Astrocyte (in vitro differentiated cells and primary cell): ENCODE results near the gene MGST3.

Experiments used
- CTCF ChIP-seq: IDR thresholded peaks from 2 replicates; pipeline ENCODE4 v1.5.1; 2011; ENCODE audit warnings: low read depth, mild to moderate bottlenecking, inconsistent platforms, low read length, moderate library complexity; ENCODE audit not compliant: insufficient read depth
- EZH2 ChIP-seq: IDR thresholded peaks from 2 replicates; pipeline ENCODE4 v1.6.1; 2012; ENCODE audit warnings: mild to moderate bottlenecking, low read length, inconsistent platforms; ENCODE audit not compliant: insufficient read depth

GRCh38 chr1:165662186-165662585 is 31.2 kb downstream of the MGST3 start:
- TF ChIP-seq CTCF (no peak), EZH2 (no peak)
